Measurements from ENCODE around the gene CDH8.

CDH8 gene

DNA sequence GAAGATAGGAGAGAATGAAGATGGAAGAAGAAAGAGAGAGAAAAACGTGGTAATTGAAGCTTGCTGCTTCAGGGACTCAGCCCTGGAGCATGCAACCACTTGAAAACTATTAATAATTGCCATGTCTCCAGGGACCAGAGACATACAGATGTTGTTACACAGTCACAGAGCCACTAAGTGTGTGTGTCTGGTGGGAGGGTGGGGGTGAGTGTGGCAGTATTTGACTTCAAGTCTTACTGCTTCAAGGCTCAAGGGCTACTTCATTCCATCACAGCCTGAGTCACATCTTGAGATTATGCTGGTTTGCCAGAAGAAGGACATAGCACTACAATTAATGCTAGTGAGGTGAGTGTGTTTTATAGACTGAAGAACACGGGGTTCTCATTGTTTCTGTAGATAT, 202.2 kb downstream of the CDH8 start:
- no peaks in the 10 kb centered on the region for H3K36me3 ChIP-seq (ENCODE audit: insufficient read depth)
- no peaks in the 10 kb centered on the region for H4K20me1 ChIP-seq (ENCODE audit: insufficient read depth)
- TF ChIP-seq, protein P1, sequence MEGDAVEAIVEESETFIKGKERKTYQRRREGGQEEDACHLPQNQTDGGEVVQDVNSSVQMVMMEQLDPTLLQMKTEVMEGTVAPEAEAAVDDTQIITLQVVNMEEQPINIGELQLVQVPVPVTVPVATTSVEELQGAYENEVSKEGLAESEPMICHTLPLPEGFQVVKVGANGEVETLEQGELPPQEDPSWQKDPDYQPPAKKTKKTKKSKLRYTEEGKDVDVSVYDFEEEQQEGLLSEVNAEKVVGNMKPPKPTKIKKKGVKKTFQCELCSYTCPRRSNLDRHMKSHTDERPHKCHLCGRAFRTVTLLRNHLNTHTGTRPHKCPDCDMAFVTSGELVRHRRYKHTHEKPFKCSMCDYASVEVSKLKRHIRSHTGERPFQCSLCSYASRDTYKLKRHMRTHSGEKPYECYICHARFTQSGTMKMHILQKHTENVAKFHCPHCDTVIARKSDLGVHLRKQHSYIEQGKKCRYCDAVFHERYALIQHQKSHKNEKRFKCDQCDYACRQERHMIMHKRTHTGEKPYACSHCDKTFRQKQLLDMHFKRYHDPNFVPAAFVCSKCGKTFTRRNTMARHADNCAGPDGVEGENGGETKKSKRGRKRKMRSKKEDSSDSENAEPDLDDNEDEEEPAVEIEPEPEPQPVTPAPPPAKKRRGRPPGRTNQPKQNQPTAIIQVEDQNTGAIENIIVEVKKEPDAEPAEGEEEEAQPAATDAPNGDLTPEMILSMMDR (conservative IDR thresholded peaks at IDR 0.05; ENCODE audit: low read depth, low read length), result no peak

GRCh38 chr16:61831351-61831917, 204.8 kb downstream of the CDH8 start:
- H3K36me3 ChIP-seq (ENCODE audit: insufficient read depth), result no peaks in the 10 kb centered on the region
- H3K4me2 ChIP-seq, result no peak overlapping the region
- no peaks in the 10 kb centered on the region for H3K79me2 ChIP-seq (ENCODE audit: insufficient read depth, low read depth)
- H3K4me1 ChIP-seq (ENCODE audit: low read depth, poor library complexity, severe bottlenecking), result no peaks in the 10 kb centered on the region
- no peak overlapping the region for H3K9ac ChIP-seq
- no peaks in the 10 kb centered on the region for H4K20me1 ChIP-seq (ENCODE audit: insufficient read depth)
- H3K27me3 ChIP-seq (ENCODE audit: insufficient read depth, low read depth), result no peaks in the 10 kb centered on the region
- H2AFZ ChIP-seq (ENCODE audit: low read depth), result no peak overlapping the region
- no peak overlapping the region for H3K27ac ChIP-seq
- TF ChIP-seq, protein P1 (conservative IDR thresholded peaks at IDR 0.05; ENCODE audit: low read depth, low read length), result no peak
- H3K4me3 ChIP-seq (IDR thresholded peaks at IDR 0.05; ENCODE audit: insufficient read depth, low read depth, low read length), result no peak overlapping the region

More for the DNA sequence above, 202.2 kb downstream of the CDH8 start:
- H3K27me3 ChIP-seq (ENCODE audit: insufficient read depth, low read depth), result no peaks in the 10 kb centered on the region
- H3K9ac ChIP-seq, result no peak overlapping the region
- no peak overlapping the region for H3K27ac ChIP-seq
- H3K4me3 ChIP-seq (IDR thresholded peaks at IDR 0.05; ENCODE audit: insufficient read depth, low read depth, low read length), result no peak overlapping the region
- no peaks in the 10 kb centered on the region for H3K79me2 ChIP-seq (ENCODE audit: insufficient read depth, low read depth)
- no peak overlapping the region for H3K4me2 ChIP-seq
- H3K4me1 ChIP-seq (ENCODE audit: low read depth, poor library complexity, severe bottlenecking), result no peaks in the 10 kb centered on the region
- no peak overlapping the region for H2AFZ ChIP-seq (ENCODE audit: low read depth)

DNA sequence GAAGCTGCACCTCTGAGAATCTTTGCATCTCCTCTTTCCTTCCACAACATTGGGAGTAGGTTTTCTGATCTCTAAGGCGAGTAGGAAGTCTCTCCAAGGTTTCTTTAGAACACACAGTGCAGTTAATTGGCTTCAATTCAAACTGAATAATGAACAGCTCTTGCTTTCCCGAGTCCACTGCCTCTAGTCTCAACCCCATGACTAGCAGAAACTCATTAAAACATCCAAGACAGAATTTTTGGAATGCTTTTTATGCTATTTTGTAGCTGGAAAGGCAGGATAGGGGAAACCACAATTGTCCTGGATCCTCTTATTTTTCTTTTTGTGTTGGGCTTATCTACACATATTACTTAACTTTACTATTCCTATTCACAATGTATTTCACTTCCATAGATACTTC, 206.6 kb downstream of the CDH8 start:
- Histone ChIP-seq H3K79me2 (ENCODE audit: insufficient read depth, low read depth) (no peaks in the 10 kb centered on the region), H3K4me3 (IDR thresholded peaks at IDR 0.05; ENCODE audit: insufficient read depth, low read depth, low read length) (no peak overlapping the region), H4K20me1 (ENCODE audit: insufficient read depth) (no peaks in the 10 kb centered on the region), H3K36me3 (ENCODE audit: insufficient read depth) (no peaks in the 10 kb centered on the region), H3K27ac (no peak overlapping the region), H3K27me3 (ENCODE audit: insufficient read depth, low read depth) (no peaks in the 10 kb centered on the region), H3K4me2 (no peak overlapping the region), H2AFZ (ENCODE audit: low read depth) (no peak overlapping the region), H3K4me1 (ENCODE audit: low read depth, poor library complexity, severe bottlenecking) (no peaks in the 10 kb centered on the region), H3K9ac (no peak overlapping the region)
- TF ChIP-seq, protein P1 (conservative IDR thresholded peaks at IDR 0.05; ENCODE audit: low read depth, low read length), result no peak

DNA sequence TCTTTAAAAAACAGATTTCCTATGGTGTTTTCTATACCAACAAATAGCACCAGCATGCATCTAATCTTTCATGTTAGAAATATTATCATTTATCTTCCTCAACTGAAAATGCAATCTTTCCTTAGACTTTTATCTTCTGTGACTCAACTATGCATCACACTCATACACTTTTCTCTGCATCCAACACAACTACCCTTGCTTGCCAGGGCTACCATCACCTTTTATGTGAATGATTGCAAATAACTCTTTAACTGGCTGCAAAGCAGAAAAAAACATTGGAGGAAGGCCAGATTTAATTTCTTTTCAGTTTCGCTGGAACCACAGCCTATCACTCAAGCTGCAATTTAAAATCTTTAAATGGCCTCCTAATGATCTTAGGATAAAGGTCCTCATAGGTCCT, 212.9 kb downstream of the CDH8 start:
- no peaks in the 10 kb centered on the region for H3K27me3 ChIP-seq (ENCODE audit: insufficient read depth, low read depth)
- H3K4me2 ChIP-seq, result no peak overlapping the region
- H3K4me1 ChIP-seq (ENCODE audit: low read depth, poor library complexity, severe bottlenecking), result no peaks in the 10 kb centered on the region
- H3K36me3 ChIP-seq (ENCODE audit: insufficient read depth), result no peaks in the 10 kb centered on the region
- H4K20me1 ChIP-seq (ENCODE audit: insufficient read depth), result no peaks in the 10 kb centered on the region
- no peak overlapping the region for H2AFZ ChIP-seq (ENCODE audit: low read depth)
- H3K79me2 ChIP-seq (ENCODE audit: insufficient read depth, low read depth), result no peaks in the 10 kb centered on the region
- H3K27ac ChIP-seq, result no peak overlapping the region
- TF ChIP-seq, protein P1 (conservative IDR thresholded peaks at IDR 0.05; ENCODE audit: low read depth, low read length), result no peak
- H3K4me3 ChIP-seq (IDR thresholded peaks at IDR 0.05; ENCODE audit: insufficient read depth, low read depth, low read length), result no peak overlapping the region
- H3K9ac ChIP-seq, result no peak overlapping the region
